ENCODE data around the gene KLHL22. TPM values are rescaled to one million over a fixed set of nuclear protein-coding genes. Genes with fewer than 3 reads are reported as not detected.

Gene KLHL22
- total RNA-seq, 1 donor, result 36.9 TPM

GRCh38 chr22:20459862-20460261, 35.7 kb downstream of the KLHL22 start:
- Histone ChIP-seq H3K27ac (ENCODE audit: low read depth, low read length) (no peak overlapping the region), H3K4me3 (ENCODE audit: insufficient read depth, low read length) (no peak overlapping the region), H3K4me2 (ENCODE audit: insufficient read depth, low read length) (no peak overlapping the region), H3K36me3 (ENCODE audit: insufficient read depth, low read length) (peaks cover 35% of the 10 kb centered on the region), H2AFZ (ENCODE audit: low read length) (no peak overlapping the region), H4K20me1 (ENCODE audit: insufficient read depth, low read length) (peaks cover 8% of the 10 kb centered on the region), H3K9me3 (ENCODE audit: low read depth, low read length) (no peaks in the 10 kb centered on the region), H3K79me2 (ENCODE audit: insufficient read depth, low read length) (no peaks in the 10 kb centered on the region), H3K4me1 (ENCODE audit: insufficient read depth, low read length) (peaks cover 4% of the 10 kb centered on the region), H3K27me3 (ENCODE audit: insufficient read depth, low read length) (no peaks in the 10 kb centered on the region)
- DNase-seq (ENCODE audit: insufficient read length, low spot score, missing footprints), result no peak
- TF ChIP-seq CTCF (IDR thresholded peaks at IDR 0.05; ENCODE audit: extremely low read depth, low read depth, low read length), result no peak

DNA sequence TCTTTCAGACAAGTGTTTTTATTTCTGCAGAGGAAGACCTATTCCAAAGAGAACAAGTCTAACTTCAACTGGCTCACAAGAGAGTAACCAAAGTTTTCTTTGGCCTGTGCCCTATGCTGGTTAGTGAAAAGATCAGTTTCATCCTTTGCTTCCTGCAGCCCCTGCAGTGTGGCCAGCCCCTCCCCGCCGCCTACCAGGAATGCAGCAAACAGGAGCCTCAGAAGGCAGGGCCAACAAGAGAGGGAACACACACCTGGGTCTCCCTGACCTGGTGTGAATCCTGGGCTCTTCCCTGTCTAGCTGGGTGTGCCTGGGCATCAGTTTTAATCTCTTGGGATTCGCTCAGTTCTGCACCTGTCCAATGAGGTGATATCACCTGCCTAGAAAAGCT, 36.4 kb downstream of the KLHL22 start:
- H3K4me3 ChIP-seq (ENCODE audit: insufficient read depth, low read length), result no peak overlapping the region
- peaks cover 8% of the 10 kb centered on the region for H4K20me1 ChIP-seq (ENCODE audit: insufficient read depth, low read length)
- H3K27ac ChIP-seq (ENCODE audit: low read depth, low read length), result no peak overlapping the region
- no peaks in the 10 kb centered on the region for H3K9me3 ChIP-seq (ENCODE audit: low read depth, low read length)
- peaks cover 4% of the 10 kb centered on the region for H3K4me1 ChIP-seq (ENCODE audit: insufficient read depth, low read length)
- DNase-seq (ENCODE audit: insufficient read length, low spot score, missing footprints), result no peak
- H3K4me2 ChIP-seq (ENCODE audit: insufficient read depth, low read length), result no peak overlapping the region
- H3K36me3 ChIP-seq (ENCODE audit: insufficient read depth, low read length), result peaks cover 34% of the 10 kb centered on the region
- TF ChIP-seq CTCF (IDR thresholded peaks at IDR 0.05; ENCODE audit: extremely low read depth, low read depth, low read length), result no peak
- H2AFZ ChIP-seq (ENCODE audit: low read length), result no peak overlapping the region
- H3K79me2 ChIP-seq (ENCODE audit: insufficient read depth, low read length), result no peaks in the 10 kb centered on the region
- H3K27me3 ChIP-seq (ENCODE audit: insufficient read depth, low read length), result no peaks in the 10 kb centered on the region

DNA sequence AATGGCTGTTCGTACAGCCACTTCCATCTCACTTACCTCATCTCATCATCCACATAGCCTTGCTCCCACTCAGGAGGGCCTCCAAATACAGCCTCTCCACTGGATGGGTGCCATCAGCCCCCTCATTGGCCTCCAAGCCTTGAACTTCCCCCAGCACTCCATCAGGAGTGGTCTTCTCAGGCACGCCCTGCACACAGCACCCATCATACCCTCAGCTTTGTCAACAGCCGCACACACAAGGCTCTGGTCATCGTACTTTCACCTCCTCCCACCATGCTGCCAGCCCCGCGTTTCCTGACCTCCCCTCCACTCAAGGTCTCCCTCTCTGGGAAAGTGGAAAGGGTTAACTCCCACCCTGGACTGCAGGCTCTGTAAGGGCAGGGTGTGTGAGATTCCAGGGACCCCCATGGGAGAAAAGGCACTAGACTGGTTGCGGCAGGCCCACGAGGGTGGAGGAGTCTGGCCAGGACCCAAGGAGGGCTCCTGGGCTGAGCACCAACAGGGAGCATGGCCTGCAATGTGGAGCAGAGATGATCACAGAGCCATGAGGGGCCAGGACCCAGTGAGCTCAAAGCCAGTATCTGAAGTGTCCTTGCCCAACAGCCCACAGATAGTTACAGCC, 37.0 kb downstream of the KLHL22 start:
- Histone ChIP-seq H3K79me2 (ENCODE audit: insufficient read depth, low read length) (no peaks in the 10 kb centered on the region), H3K36me3 (ENCODE audit: insufficient read depth, low read length) (peaks cover 35% of the 10 kb centered on the region), H3K4me1 (ENCODE audit: insufficient read depth, low read length) (peaks cover 4% of the 10 kb centered on the region), H3K27ac (ENCODE audit: low read depth, low read length) (no peak overlapping the region), H3K4me2 (ENCODE audit: insufficient read depth, low read length) (no peak overlapping the region), H3K9me3 (ENCODE audit: low read depth, low read length) (no peaks in the 10 kb centered on the region), H3K4me3 (ENCODE audit: insufficient read depth, low read length) (no peak overlapping the region), H4K20me1 (ENCODE audit: insufficient read depth, low read length) (peaks cover 8% of the 10 kb centered on the region), H2AFZ (ENCODE audit: low read length) (no peak overlapping the region), H3K27me3 (ENCODE audit: insufficient read depth, low read length) (no peaks in the 10 kb centered on the region)
- DNase-seq (ENCODE audit: insufficient read length, low spot score, missing footprints), result no peak
- no peak for TF ChIP-seq CTCF (IDR thresholded peaks at IDR 0.05; ENCODE audit: extremely low read depth, low read depth, low read length)

- peaks cover 4% of the 10 kb centered on the region for H3K4me1 ChIP-seq (ENCODE audit: insufficient read depth, low read length)
- no peak overlapping the region for H2AFZ ChIP-seq (ENCODE audit: low read length)
- no peak overlapping the region for H3K27ac ChIP-seq (ENCODE audit: low read depth, low read length)
- H3K79me2 ChIP-seq (ENCODE audit: insufficient read depth, low read length), result no peaks in the 10 kb centered on the region
- H3K36me3 ChIP-seq (ENCODE audit: insufficient read depth, low read length), result peaks cover 31% of the 10 kb centered on the region
- DNase-seq (ENCODE audit: insufficient read length, low spot score, missing footprints), result no peak
- H3K4me2 ChIP-seq (ENCODE audit: insufficient read depth, low read length), result no peak overlapping the region
- H4K20me1 ChIP-seq (ENCODE audit: insufficient read depth, low read length), result peaks cover 4% of the 10 kb centered on the region
- H3K27me3 ChIP-seq (ENCODE audit: insufficient read depth, low read length), result no peaks in the 10 kb centered on the region
- TF ChIP-seq CTCF (IDR thresholded peaks at IDR 0.05; ENCODE audit: extremely low read depth, low read depth, low read length), result no peak
- H3K4me3 ChIP-seq (ENCODE audit: insufficient read depth, low read length), result no peak overlapping the region
- no peaks in the 10 kb centered on the region for H3K9me3 ChIP-seq (ENCODE audit: low read depth, low read length)
These were observed 37.9 kb downstream of the KLHL22 start for GRCh38 chr22:20457506-20458240.
